Stimulated activated CD8-positive, alpha-beta memory T cell treated with anti-CD3 and anti-CD28 coated beads, Interleukin-2, amount 100 ng/mL, for 1 hour (primary cell): ENCODE results near the gene COL24A1.
"Not testable (repeated sequence)": the region's sequence is repeated elsewhere in the genome, so short reads cannot be mapped to it uniquely, and the experiment has no call there.

ENCODE experiments used
- DNase-seq, 2 donors: peaks; one replicate each; pipeline ENCODE4 v3.0.0-alpha.2; 2020; ENCODE audit warnings: low read depth in 2 of 2

COL24A1 gene

DNA sequence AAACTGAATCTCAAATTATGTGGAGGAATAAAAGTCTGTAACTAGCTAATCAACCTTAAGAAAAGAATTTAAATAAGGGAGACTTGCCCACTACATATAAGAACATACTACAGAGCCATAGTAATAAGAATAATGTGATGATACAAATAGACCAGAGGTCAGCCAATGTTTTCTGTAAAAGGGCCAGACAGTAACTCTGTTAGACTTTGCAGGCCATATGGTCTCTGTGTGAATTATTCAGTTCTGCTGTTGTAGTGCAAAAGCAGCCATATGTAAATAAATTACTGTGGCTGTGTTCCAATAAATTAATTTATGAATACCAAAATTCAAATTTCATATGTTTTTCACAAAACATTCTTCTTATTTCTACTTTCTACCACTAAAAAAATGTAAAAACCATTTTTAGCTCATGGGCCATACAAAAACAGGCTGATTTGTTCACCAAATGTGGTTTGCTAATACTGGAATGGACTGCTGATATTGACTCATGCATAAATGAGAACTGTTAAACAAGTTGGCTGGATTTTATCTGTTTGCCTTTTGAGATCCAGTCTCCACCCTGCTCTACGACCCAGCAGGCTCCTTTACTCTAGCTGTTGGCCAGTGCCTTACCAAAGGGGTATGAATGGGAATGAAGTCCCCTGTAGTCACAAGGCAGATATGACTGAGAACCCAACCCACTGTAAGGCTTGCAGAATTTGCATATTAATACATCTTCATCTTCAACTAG, 350.2 kb downstream of the COL24A1 start:
- no peak for DNase-seq

DNA sequence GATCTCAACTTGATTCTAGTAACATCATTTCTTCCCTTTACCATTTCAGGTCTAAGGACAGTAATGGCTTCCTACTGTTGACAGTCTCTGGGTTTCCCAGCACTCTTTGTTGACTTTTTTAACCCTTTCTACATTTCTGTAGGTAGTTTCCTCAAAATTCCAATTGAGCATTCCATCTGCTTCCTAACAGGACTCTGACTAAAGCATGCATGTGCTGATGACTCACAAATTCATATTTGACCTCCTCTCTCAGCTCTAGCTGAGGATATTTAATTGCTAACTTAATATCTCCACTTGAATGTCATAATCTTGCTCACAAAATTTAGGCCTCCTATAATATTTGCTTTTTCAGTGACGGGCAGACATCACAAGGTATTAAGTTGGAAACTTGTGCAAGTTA, 355.1 kb downstream of the COL24A1 start:
- no peak for DNase-seq

DNA sequence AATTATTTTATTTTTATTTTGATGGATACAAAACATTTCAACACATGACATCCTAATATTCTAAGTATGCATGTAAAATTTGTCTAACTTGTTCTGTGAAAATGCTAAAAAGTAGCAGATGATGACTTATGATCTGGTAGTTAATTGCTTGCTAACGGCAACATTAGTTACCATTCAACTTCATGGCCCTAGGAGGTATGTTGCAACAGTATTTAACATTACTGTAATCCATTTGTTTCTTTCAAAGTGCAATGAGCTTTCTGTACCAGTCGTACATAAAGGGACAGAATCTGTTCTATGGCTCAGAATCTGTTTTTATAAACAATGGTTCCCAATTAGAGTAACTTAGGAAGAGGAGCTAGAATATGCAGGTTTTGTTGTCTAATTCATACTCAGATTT, 356.8 kb downstream of the COL24A1 start:
- DNase-seq, result no peak

DNA sequence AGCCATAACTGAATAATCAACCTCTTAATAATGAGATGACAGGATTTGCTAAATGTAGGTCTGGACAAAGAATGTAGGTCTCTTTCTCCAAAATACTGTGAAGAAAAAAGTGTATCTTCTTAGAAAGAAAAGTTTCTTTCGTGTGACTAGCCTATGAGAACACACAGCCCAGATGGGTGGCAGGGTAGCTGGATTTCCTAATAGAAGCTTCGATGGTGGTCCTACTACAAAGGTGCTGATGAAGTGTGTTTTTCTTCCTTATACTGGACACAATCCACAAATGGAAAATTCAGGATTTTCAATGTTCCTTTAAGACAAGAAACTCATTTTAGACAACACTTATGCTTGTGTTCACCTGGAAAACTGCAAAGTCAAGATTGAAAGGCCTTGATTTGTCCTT, 358.2 kb downstream of the COL24A1 start:
- no peak for DNase-seq

DNA sequence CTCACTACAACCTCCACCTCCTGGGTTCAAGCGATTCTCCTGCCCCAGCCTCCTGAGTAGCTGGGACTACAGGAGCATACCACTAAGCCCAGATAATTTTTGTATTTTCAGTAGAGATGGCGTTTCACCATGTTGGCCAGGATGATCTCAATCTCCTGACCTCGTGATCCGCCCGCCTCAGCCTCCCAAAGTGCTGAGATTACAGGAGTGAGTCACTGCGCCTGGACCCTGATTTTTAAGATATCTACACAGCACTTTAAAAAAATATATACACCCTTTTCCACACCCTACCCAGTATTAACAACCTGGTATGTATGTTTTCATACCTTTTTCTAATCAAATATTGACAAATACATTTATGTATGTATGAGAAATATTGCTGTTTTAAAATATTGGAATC, 379.6 kb downstream of the COL24A1 start:
- not testable (repeated sequence) for DNase-seq

DNA sequence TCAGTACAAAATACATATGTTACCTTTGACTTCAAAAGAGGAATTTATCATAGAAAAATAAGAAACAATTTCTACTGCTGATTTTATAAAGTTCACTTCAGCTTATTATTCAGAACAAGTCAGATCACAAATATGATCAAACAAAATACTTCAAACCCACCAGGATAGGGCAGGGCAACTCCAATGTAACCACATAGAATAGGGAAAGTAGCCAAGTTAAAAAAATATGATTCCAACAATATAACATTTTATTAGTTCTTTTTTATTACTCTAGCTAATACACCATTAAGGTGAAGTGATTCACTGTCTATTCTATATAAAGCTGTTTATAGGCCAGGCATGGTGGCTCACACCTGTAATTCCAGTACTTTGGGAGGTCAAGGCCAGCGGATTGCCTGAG, 393.8 kb downstream of the COL24A1 start:
- DNase-seq, result no peak

DNA sequence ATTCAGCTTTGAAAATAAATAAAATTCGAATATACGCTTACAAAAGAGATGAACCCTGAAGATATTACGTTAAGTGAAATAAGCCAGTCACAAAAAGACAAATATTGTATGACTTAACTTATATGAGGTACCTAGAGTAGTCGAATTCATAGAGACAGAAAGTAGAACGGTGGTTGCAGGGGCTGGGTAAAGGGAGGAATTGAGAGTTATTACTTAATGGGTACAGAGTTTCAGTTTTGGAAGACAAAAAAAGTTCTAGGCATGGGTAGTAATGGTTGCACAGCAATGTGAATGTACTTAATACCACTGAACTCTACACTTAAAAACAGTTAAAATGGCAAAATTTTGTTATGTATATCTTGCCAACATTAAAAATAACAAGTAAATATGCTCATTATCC, 399.7 kb downstream of the COL24A1 start:
- DNase-seq, result no peak

DNA sequence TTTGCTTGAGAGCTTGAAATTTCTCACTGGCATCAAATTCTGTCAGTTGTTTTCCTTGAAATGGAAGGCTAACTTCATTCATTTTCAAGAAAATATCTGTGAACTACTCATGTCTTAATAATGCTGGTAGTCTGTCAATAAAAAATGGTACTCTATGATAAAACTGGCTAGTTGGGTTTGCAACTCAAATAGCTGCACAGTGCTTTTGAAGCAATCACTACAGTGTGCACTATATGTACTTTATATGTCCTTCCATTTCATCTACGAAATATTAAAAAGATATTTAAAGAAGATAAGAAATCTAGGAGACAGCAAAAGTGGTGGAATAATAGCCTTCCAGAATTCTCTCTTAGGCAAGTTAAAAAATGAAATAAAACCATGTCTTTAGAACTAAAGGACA, 408.5 kb downstream of the COL24A1 start:
- no peak for DNase-seq

DNA sequence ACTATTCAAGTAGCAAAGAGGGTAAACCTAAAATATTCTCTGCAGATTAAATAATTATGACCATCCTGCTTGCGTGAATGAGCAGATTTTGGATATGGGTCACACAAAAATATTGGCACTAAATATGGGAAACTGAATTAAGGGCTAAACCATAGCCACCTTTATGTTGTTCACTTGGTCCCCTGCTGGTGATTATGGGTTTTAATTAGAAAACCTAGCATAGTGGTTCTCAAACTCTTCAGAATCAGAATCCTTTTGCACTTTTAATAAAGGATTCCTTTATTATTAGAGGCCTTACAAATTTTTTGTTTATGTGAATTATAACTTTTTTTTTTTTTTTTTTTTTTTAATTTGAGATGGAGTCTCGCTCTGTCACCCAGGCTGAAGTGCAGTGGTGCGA, 409.8 kb downstream of the COL24A1 start:
- DNase-seq, result no peak

DNA sequence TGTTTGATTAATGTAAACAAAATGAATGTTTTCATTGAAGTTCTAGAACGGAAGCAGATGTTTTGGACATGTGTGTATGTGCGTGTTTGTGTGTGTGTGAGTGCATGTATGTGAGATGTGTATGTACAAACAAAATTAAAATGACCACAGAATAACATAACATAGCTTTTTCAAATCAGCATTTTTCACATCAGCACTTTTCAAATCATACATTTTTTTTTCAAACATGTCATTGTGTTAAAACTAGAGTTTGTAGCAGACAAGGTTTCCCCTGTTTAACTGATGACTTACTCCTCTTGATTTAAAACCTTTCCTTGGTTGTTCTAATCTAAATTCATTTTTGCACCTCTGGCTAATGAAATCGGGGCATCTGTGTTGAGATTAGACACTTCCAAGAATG, 412.8 kb downstream of the COL24A1 start:
- DNase-seq, result no peak

DNA sequence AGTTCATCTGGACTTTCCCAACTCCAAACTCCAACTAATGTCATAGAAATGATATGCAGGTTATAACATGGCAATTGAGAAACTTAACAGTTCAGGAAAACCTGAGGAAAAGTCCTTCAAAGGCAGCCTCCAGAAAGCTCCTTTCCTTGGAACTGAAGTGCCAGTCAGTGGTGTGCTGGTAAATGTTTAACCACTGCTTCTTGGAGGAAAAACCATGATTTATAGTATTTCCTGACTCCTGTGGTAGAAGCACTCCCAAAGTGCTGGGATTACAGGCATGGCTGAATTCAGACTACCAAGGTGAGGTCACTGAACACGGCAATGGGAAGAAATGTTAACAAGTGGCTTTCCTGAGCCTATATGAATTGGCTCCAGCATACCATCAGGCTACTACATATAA, 421.6 kb downstream of the COL24A1 start:
- DNase-seq, result no peak

DNA sequence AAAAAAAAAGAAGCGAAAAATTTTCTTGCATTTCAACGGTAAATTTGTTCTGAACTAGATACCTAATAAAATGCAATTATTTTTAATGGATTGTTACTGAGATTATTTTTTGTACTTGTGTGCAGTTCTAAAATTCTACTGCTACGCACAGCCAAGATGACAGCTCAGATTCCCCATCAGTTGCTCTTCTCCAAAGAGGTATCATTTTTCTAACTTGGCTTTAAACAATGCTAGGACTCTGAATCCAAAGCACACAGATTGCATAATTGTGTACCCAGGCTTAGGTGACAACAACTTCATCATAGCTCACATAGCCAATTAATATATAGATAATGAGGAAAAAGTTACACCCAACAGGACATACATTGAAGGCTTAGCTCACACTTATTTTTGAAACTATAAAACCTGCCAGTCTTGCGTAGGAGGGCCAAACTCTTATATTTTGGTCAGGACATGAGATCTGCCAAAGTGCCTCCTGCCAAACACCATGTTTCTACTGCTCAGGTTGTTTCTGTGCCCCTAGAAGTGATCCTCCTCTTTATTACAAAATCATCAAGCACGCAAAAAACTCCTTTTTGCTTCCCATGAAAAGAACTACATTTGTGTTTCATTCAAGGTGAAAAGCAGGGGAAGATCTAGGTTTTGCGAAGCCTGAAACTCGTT, 437.8 kb downstream of the COL24A1 start:
- no peak for DNase-seq

DNA sequence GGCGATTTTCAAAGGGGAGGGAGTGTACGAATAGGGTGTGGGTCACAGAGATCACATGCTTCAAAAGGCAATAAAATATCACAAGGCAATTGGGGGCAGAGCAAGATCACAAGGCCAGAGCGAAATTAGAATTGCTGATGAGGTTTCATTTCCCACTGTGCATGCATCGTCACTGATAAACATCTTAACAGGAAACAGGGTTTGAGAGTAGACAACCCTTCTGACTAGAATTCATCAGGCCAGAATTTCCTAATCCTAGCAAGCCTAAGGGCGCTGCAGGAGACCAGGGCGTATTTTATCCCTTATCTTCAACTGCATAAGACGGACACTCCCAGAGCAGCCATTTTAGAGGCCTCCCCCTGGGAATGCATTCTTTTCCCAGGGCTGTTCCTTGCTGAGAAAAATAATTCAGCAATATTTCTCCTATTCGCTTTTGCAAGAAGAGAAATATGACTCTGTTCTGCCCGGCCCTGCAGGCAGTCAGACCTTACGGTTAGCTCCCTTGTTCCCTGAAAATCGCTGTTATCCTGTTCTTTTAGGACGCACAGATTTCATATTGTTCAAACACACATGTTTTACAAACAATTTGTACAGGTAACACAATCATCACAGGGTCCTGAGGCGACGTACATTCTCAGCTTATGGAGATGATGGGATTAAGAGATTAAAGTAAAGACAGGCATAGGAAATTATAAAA, 442.0 kb downstream of the COL24A1 start:
- not testable (repeated sequence) for DNase-seq

DNA sequence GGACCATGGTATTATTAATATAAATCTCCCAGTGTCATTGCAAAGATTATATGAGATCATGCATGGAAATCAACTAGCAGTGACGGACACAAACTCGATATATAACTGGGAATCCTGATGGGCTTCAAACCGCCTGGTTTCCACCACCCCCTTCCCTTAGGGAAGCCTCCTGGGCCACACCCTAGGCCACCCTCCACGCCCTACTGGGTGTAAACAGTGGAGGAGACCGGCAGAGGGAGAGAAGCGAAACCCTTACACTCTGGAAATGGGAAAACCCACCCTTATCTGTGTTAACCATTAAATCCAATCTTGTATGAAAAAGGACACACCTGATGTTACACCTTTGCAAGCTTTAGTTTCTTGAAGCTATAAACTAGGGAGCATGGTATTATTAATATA, 447.7 kb downstream of the COL24A1 start:
- no peak for DNase-seq

DNA sequence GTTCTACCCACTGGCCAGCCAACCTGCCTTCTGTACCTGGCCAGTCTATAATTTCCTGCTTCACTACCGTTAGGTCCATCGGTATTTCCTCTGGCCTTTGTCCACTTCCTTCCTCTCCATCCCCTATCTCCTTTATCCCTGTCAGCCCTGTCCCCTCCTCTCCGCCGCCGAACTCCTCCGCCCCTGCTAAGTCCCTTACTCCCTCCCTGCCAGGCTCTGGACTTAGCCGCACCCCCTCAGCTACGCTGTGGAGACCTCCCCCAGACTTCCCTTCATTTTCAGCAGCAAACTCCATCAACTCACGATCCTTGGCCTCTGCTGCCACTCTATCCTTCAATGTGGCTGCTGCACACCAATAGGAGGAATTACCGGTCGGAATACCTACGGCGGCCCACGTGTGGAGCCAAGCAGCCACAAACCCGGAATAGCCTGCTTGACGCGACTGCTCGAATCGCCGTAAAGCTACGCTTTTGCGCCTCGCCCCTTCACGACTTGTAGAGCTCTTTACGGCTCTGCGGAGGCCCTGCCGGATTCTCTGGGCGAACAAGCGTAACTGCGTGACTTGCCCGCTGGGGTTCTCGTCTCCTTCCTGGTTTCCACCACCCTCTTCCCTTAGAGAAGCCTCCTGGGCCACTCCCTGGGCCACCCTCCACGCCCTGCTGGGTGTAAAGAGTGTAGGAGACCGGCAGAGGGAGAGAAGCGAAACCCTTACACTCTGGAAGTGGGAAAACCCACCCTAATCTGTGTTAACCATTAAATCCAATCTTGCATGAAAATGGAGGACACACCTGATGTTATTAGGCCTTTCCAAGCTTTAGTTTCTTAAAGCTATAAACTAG, 448.4 kb downstream of the COL24A1 start, which contains the start of gene ZNHIT6:
Gene ZNHIT6, minus strand, starts transcription at position 444 of the 839 bp plus-strand sequence. Its CDS starts 149 bp downstream, at position 295.
- peak; percentile 55 to 74 for DNase-seq

DNA sequence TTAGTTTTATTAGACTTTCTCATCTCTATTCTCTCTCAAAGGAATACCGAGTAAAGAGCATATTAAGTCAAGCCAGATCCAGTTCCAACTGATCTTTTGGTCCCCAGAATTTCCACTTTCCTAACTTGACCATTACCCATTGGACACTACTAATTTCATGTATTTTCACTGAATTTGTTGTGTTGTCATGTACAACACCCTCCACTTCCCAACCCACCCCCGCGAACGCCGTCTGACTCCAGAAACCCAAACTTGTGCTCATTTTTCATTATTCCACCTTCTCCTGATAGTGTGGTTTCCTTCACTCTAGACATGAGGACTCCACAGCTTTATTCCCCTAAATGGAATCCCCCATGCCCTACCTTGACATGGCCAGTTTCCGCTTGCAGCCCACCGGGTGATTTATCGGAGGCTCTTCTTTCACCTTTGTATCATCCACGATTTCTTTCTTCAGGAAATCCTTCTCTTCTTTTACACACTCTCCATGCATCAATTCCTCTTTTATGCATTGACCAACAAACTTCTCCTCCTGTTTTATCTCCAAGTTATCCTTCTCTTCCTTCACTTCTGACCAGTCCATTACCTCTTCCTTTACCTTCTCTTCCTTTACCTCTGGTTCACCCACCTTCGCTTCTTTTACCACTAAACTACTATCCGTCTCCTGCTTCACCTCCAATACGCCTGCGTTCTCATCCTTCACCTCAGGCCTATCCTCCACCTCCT, 449.1 kb downstream of the COL24A1 start:
- DNase-seq, result no peak

DNA sequence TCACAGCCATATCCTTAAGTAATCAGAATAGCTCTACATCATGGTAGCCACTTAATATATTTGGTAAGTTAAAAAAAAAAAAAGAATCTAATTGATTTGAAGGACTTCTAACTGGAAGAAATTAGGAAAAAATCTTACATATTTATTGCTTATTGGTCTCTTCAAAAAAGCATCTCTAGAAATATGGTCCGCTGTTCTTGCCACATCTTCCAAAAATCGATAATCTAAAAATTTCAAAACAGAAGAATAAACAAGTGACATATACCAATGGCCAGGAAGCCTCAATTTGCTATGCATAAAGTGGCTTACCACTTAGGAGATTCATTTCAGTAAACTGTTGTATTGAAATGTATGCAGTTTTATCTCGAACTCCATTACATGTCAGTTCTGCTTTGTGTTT, 450.6 kb downstream of the COL24A1 start:
- no peak for DNase-seq

DNA sequence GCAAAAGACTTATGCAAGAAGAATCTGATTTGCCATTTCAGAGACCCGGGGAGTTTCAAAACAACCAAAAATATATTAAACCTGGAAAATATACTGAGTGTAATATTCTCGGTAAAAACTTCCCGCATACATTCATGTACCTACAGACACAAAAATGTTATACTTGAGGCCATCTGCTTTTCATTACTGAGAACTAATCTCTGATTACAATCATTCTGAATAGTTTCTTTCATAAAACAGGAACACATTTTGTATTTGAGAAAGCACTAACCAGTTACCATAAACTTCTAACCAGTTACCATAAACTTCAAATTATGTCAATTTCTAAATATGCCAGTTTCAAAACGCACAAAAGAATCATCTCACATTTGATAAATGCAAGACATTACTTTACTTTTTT, 456.1 kb downstream of the COL24A1 start:
- no peak for DNase-seq

DNA sequence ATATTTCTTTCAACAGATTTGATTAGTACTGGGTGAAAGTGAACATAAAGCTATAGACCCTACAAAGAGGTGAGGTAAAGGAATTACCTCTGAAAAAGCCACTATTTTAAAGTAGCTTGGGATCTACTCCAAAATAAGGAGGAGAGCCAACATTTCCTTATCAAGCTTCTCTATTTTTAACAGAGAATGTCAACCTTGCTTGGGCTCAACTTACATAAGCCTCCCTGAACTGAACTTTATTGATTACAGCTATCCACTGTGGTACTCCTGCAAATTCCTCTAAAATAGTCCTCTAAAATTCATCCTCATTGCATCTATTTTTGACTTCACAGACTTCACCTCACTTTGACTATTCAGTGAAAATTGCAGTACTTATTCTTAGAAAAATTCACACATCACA, 458.7 kb downstream of the COL24A1 start:
- DNase-seq, result no peak

DNA sequence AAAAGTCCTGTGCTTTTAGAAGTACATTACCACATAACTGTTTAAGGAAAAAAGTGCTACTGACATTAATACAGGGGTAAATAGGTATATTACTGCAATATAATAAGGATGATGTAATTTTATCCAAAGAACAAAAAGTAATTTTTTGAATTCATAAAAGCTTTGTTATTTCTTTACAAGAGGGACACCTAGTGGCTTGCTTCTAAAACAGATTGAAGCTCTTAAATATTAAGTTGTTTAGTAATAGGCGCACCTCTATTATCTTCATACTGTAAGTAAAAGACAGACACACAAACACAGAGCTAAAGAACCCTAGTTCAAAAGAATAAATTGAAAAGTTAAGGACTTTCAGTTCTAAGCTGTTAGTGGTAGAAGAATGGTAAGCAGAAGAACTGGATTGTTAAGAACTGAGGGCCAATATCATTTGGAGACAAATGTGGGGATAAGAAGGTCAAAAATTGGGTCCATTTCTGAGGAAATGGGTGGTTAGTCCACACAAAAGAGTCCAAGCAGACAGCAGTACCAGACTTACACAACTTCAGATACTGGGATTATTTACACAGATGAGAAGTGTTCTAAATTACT, 463.8 kb downstream of the COL24A1 start:
- DNase-seq, result no peak
